Germinal center (tissue), 1 donor: ENCODE measurements around the gene STRAP.
A peak's percentile ranks its signal among the peaks of the same experiment; 100 is the strongest.

Experiments
- DNase-seq: peaks from one replicate; pipeline ENCODE4 v3.0.0; 2012; ENCODE audit warnings: mixed read lengths, low spot score

The STRAP gene, protein sequence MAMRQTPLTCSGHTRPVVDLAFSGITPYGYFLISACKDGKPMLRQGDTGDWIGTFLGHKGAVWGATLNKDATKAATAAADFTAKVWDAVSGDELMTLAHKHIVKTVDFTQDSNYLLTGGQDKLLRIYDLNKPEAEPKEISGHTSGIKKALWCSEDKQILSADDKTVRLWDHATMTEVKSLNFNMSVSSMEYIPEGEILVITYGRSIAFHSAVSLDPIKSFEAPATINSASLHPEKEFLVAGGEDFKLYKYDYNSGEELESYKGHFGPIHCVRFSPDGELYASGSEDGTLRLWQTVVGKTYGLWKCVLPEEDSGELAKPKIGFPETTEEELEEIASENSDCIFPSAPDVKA

DNA sequence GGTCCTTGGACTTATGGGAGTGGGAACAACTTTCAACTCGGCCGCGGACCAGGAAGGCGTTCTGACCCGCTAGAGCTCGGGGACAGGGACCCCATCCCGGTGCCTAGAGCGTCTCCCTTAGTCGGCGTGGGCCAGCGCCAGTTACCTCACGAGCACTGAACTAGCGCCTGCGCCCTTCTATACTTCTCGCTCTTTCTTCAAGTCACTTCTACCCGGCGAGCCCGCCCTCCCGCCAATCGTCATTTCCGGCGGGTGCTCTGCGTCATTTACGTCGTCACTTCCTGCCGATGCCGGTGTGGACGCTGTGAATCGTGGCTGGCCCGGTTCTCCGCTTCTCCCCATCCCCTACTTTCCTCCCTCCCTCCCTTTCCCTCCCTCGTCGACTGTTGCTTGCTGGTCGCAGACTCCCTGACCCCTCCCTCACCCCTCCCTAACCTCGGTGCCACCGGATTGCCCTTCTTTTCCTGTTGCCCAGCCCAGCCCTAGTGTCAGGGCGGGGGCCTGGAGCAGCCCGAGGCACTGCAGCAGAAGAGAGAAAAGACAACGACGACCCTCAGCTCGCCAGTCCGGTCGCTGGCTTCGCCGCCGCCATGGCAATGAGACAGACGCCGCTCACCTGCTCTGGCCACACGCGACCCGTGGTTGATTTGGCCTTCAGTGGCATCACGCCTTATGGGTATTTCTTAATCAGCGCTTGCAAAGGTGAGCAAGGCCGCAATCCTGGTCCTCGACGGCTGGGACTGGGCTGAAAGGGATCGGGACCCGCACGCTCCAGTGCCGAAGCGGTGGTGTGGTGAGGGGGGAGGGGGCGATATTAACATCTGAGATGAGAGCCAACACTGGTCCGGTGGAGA, at the start of gene STRAP:
TSS of gene STRAP (plus strand) at position 270 of the 854 bp plus-strand sequence. CDS start at position 591, 321 bp downstream.
- DNase-seq = peak; percentile 93

- no peak for DNase-seq
Observed at GRCh38 chr12:15834575-15834974, 47.6 kb upstream of the STRAP start.

- no peak for DNase-seq
Observed at GRCh38 chr12:15837141-15837790, 44.9 kb upstream of the STRAP start.

DNA sequence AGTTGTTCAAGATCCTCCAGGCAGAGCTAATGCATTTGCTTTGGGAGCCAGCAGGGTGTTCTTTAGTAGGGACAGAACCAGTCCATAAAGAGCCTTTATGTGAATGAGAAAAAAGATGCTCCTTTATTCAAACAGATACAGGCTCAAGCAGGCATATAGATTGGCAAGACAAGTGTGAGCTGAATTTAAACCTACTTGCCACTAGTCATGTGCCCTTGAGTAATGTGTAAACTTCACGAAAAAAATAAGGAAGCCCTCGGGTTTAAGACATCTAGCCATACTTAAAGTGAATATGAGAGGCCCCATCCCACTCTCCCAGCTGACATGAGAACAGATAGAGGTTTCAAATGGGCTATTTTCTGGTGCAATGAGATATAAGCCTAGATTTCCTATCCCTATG, 43.1 kb upstream of the STRAP start:
- no peak for DNase-seq

GRCh38 chr12:15839682-15840081, 42.5 kb upstream of the STRAP start:
- no peak for DNase-seq

- no peak for DNase-seq
Observed at GRCh38 chr12:15842108-15842507, 40.1 kb upstream of the STRAP start.

DNA sequence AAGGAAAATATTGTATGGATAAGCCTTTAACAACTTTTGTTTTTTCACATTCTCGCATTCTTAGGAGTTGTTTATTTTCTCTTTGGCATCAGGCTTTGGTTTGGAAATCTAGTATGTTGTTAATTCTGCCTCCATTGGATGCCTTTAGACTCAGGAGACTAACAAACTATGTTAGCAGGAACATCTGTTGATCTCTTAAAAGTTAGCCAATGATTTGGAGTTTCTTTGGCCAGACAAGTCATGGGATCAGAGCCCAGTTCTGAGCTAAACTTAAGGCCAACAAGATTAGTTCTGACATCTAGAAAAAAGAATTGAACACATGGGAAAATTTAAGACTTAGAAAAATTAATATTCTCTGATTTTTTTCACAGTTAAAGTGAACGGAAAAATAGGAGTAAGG, 35.3 kb upstream of the STRAP start:
- no peak for DNase-seq

GRCh38 chr12:15848606-15849005, 33.6 kb upstream of the STRAP start:
- no peak for DNase-seq

DNA sequence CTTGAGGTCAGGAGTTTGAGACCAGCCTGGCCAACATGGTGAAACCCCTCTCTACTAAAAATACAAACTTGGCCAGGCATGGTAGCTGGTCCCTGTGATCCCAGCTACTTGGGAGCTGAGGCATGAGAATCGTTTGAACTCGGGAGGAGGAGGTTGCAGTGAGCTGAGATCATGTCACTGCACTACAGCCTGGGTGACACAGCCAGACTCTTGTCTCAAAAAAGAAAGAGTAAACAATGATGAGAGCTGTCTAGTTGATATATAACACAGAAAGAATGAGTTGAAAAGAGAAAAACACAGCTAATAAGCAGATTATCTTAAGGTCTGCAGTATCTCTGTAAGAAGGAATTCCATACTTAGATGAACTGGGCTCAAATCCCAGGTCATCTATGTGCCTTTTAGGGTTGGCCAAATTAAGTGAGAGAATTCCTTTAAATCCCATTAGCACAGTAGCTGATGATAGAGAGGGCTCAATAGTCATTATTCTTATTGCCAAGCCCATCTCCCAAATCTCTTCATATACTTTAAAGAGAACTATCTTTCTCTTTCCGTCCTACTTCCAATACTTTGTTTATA, 31.1 kb upstream of the STRAP start:
- no peak for DNase-seq

- DNase-seq = no peak
Observed at GRCh38 chr12:15851919-15852318, 30.3 kb upstream of the STRAP start.

- DNase-seq = no peak
Observed at GRCh38 chr12:15852383-15852782, 29.8 kb upstream of the STRAP start.

- DNase-seq = no peak
Observed at GRCh38 chr12:15853877-15854276, 28.3 kb upstream of the STRAP start.

DNA sequence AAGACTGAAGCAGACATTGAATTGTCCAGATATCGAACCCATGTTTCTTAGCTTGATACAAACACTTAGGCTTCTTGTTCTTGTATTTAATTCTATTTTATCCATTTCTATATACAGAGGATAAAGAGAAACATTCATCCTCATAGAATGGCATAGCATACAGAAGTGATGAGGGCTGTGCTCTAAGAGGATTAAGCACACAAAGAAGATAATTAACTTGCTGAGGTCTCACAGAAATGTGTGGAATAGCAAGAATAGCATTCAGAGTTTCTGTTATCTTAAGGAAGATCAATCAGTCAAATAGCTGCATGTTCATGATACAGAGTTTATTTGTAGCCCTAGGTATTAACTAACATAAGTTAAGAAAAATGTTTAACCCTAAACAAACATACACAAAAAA, 27.3 kb upstream of the STRAP start:
- no peak for DNase-seq

GRCh38 chr12:15855646-15856045, 26.5 kb upstream of the STRAP start:
- no peak for DNase-seq

DNA sequence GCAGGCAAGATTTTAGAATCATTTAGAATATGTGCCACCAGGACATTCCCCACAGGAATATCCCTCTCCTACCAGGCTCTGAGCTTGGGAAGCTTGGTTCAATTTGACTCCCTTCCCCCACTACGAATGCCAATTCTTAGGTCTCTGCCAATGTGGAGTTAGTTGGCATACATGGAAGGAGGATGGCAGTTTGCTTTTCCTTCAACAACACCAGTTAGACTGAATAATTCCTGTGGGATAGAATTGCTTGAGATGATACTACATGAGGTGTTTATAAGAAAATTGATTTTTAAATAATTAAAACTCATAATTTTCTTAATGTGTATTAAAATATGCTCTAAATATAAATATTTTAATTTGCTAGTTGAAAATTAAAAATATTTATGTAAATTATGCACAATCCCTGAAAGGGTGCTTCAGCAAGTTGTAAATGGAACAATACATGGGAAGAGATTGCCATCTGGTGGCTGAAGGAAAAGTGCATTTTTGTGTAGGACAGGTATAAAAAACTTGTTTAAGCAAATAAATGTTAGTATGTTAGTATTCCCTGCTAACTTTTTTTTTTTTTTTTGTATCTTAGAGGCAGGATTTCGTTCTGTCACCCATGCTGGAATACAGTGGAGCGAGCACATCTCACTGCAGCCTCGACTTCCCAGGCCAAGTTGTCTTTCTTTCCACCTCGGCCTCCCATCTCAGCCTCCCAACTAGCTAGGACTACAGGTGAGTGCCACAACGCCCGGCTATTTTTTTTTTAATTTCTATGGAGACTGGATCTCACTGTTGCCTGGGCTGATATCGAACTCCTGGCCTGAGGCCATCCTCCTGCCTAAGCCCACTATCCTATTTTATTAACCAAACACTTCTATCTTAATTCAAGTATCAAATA, 25.8 kb upstream of the STRAP start:
- peak; percentile 16 for DNase-seq

DNA sequence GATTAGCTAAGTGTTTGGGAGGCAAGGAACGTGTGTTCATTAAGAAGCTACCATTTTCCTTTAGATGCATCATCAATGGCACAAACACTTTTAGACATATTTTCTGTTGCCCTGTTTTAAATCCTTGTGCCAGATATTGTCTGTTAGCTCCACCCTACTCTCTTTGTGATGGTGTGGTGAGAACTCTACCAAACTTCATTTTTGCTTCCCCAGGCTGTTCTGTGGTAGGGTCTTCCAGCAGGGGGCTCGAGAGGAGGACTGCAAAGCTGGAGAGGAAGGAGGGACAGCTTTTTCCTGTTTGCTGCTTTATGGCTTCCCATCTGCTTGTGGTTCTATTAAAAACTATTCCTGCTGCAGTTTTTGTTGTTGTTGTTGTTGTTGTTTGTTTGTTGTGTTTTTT, 23.8 kb upstream of the STRAP start:
- DNase-seq = no peak

GRCh38 chr12:15859116-15859515, 23.1 kb upstream of the STRAP start:
- DNase-seq = no peak

- DNase-seq = no peak
Observed at GRCh38 chr12:15861404-15861803, 20.8 kb upstream of the STRAP start.

DNA sequence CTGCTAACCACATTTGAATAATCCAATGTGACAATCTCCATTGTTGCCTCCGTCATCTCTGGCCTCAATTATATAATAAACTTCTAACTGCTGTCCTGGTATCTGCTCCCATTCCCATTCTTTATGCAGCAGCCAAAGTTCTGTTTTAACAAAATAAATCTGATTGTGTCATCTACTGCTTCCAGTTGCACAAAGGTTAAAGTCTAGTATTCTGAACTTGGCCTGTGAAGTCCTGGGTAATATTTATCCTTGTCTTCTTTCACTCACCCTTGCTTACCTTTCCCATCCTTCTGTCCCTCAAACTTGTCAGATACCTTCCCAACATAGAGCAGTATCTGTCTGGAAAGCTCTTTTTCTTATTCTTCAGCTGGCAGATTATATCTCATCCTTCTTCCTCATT, 19.3 kb upstream of the STRAP start:
- no peak for DNase-seq

- no peak for DNase-seq
Observed at GRCh38 chr12:15863372-15863771, 18.8 kb upstream of the STRAP start.

- no peak for DNase-seq
Observed at GRCh38 chr12:15863984-15864383, 18.2 kb upstream of the STRAP start.
